K562 (cell line): ENCODE measurements around the gene RUVBL2. TPM values are rescaled to one million over a fixed set of nuclear protein-coding genes. Genes with fewer than 3 reads are reported as not detected.

ENCODE experiments used
- CREB3 ChIP-seq: fragments of 450-650 bp; conservative IDR thresholded peaks from 2 replicates; pipeline ENCODE4 v1.6.1; 2016; ENCODE audit warnings: missing genetic modification characterization, low read depth, mild to moderate bottlenecking, missing compliant biosample characterization, moderate library complexity
- FOXK1 ChIP-seq: sonication (generic); formaldehyde crosslinking; IDR thresholded peaks from 2 replicates; pipeline ENCODE4 v1.8.0; 2022; ENCODE audit warnings: missing genetic modification reagents, mild to moderate bottlenecking, borderline replicate concordance
- HDGF ChIP-seq: fragments of 450-650 bp; IDR thresholded peaks from 2 replicates; pipeline ENCODE4 v1.6.1; 2016
- JUN ChIP-seq, 2 experiments: sonication (generic) in 1 of 2; formaldehyde crosslinking in 1 of 2; IDR thresholded peaks; 2 replicates each; pipeline versions ENCODE4 v1.6.1 to v1.8.0; 2012 to 2022; ENCODE audit warnings: borderline replicate concordance in 2 of 2, mild to moderate bottlenecking in 2 of 2, improper control_type of control experiment in 1 of 2, low read depth in 1 of 2, low read length in 1 of 2, missing genetic modification reagents in 1 of 2
- MAX ChIP-seq: sonication (generic); formaldehyde crosslinking; IDR thresholded peaks from 2 replicates; pipeline ENCODE4 v1.9.0; 2022; ENCODE audit warnings: mild to moderate bottlenecking, missing genetic modification reagents
- NEUROD1 ChIP-seq: fragments of 150-350 bp; IDR thresholded peaks from 2 replicates; pipeline ENCODE4 v1.6.1; 2014; ENCODE audit warnings: borderline replicate concordance, low read length, low read depth; ENCODE audit not compliant: partially characterized antibody
- POLR2A ChIP-seq: fragments of 450-650 bp; conservative IDR thresholded peaks from 2 replicates; pipeline ENCODE4 v1.6.1; 2016
- POLR2AphosphoS5 ChIP-seq: IDR thresholded peaks from 2 replicates; pipeline ENCODE4 v1.6.1; 2011; ENCODE audit warnings: mild to moderate bottlenecking, low read depth, low read length, moderate library complexity; ENCODE audit not compliant: control insufficient read depth, insufficient read depth
- RFX7 ChIP-seq: fragments of 250-450 bp; sonication (Bioruptor Pico); IDR thresholded peaks from 2 replicates; pipeline ENCODE4 v1.5.1; 2021; ENCODE audit warnings: mild to moderate bottlenecking
- SIN3B ChIP-seq: fragments of 450-650 bp; IDR thresholded peaks from 2 replicates; pipeline ENCODE4 v1.6.1; 2017; ENCODE audit warnings: low read depth, mild to moderate bottlenecking, moderate library complexity
- SP2 ChIP-seq: IDR thresholded peaks from 2 replicates; pipeline ENCODE4 v1.6.1; 2011; ENCODE audit warnings: mild to moderate bottlenecking, low read depth, low read length, moderate library complexity; ENCODE audit not compliant: poor library complexity, severe bottlenecking; ENCODE audit errors: extremely low read depth
- ZBTB11 ChIP-seq, 3 experiments: fragments of 200-800 bp in 1 of 3; fragments of 250-450 bp in 1 of 3; fragments of 450-650 bp in 1 of 3; sonication (Bioruptor Pico) in 1 of 3; sonication (Bioruptor generic) in 1 of 3; formaldehyde crosslinking in 1 of 3; IDR thresholded peaks; 2 replicates each; pipeline versions ENCODE4 v1.6.1 to v1.8.0; 2016 to 2022; ENCODE audit warnings: mild to moderate bottlenecking in 2 of 3, missing genetic modification characterization in 2 of 3, missing compliant biosample characterization in 1 of 3, moderate library complexity in 1 of 3
- ZBTB7A ChIP-seq: IDR thresholded peaks from 2 replicates; pipeline ENCODE4 v1.6.1; 2011; ENCODE audit warnings: low read depth, mild to moderate bottlenecking, low read length, moderate library complexity, borderline replicate concordance; ENCODE audit not compliant: control insufficient read depth
- ZFP91 ChIP-seq: sonication (generic); formaldehyde crosslinking; IDR thresholded peaks from 2 replicates; pipeline ENCODE4 v1.8.0; 2022; ENCODE audit warnings: mild to moderate bottlenecking, missing genetic modification reagents
- ZNF232 ChIP-seq: sonication (generic); formaldehyde crosslinking; IDR thresholded peaks from 2 replicates; pipeline ENCODE4 v1.8.0; 2022; ENCODE audit warnings: mild to moderate bottlenecking, missing genetic modification reagents
- ZNF511 ChIP-seq: sonication (generic); formaldehyde crosslinking; IDR thresholded peaks from 2 replicates; pipeline ENCODE4 v1.8.0; 2022; ENCODE audit warnings: mild to moderate bottlenecking, missing genetic modification reagents
- polyA plus RNA-seq, 8 experiments: library from polyadenylated mRNA; depleted of rRNA in 4 of 8; stranded (reverse) in 5 of 8; unstranded in 3 of 8; fragments of >200 nt; fragmentation: Nextera tagmentation in 2 of 8; fragmentation: Illumina TruSeq in 1 of 8; extraction: Ambion mirVana in 2 of 8; extraction: Trizol in 1 of 8; gene quantifications; 2 replicates each; pipeline versions ENCODE4 v1.2.1 to v1.2.3, GENCODE V29; 2011 to 2014; ENCODE audit warnings: inconsistent platforms in 1 of 8, missing spikeins in 1 of 8
- total RNA-seq, 7 experiments: library from RNA; depleted of rRNA in 6 of 7; stranded (reverse); fragments of >200 nt in 6 of 7; fragmentation: Illumina TruSeq in 2 of 7; extraction: Trizol in 2 of 7; gene quantifications; 2 replicates each; pipeline versions ENCODE4 v1.2.1 to v1.2.3, GENCODE V29; 2011 to 2021; ENCODE audit warnings: low replicate concordance in 1 of 7

The RUVBL2 gene
- total and polyA plus RNA-seq, 9 of the 15 experiments (the other 6 are each of a cell fraction or from before 2014, with no cell fraction given) = 71.4 to 453 (median 237) TPM

- no peak for TF ChIP-seq CREB3 (tag)
- TF ChIP-seq SIN3B = no peak
- no peak for TF ChIP-seq NEUROD1
- TF ChIP-seq ZFP91 (CRISPR knock-in tag) = peak; percentile 69; the same call in 1 of the 2 replicates
- no peak for TF ChIP-seq ZNF511 (CRISPR knock-in tag)
- TF ChIP-seq ZBTB11 (CRISPR knock-in tag; IDR thresholded peaks at IDR 0.05) = no peak
- TF ChIP-seq JUN (IDR thresholded peaks at IDR 0.05; ENCODE audit: borderline replicate concordance, low read depth, low read length) = no peak
- no peak for TF ChIP-seq JUN (CRISPR knock-in tag; IDR thresholded peaks at IDR 0.05; ENCODE audit: borderline replicate concordance)
- peak; percentile 53; the same call in 1 of the 2 replicates for TF ChIP-seq ZBTB7A
- TF ChIP-seq HDGF = no peak
- TF ChIP-seq MAX (CRISPR knock-in tag) = peak; percentile 31; the same call in 1 of the 2 replicates
- peak; percentile 57; the same call in 1 of the 2 replicates for TF ChIP-seq POLR2A
- TF ChIP-seq POLR2AphosphoS5 = peak; percentile 61; the same call in 1 of the 2 replicates
- 0 out of 2 replicates have a peak, but pooled peaks have one; percentile 5 for TF ChIP-seq ZNF232 (CRISPR knock-in tag)
- no peak for TF ChIP-seq RFX7 (CRISPR knock-in tag)
- TF ChIP-seq FOXK1 (CRISPR knock-in tag) = no peak
- no peak for TF ChIP-seq SP2
Observed at GRCh38 chr19:48970139-48970766, 23.4 kb upstream of the RUVBL2 start (continued).
